GM12892 (cell line): ENCODE data around the gene SMNDC1.
"Not testable (repeated sequence)": the region's sequence is repeated elsewhere in the genome, so short reads cannot be mapped to it uniquely, and the experiment has no call there.

Experiments
- DNase-seq: peaks from one replicate; pipeline ENCODE4 v3.0.0; 2011; ENCODE audit not compliant: insufficient read length
- FAIRE-seq: peaks from 2 replicates; lab custom pipeline; 2011; peaks lifted over from hg19 to GRCh38; lab: Jason Lieb, UNC
- POLR2A ChIP-seq: IDR thresholded peaks from 2 replicates; pipeline ENCODE4 v1.6.1; 2011; ENCODE audit warnings: low read depth, low read length, control low read depth
- POLR2AphosphoS5 ChIP-seq: IDR thresholded peaks from 2 replicates; pipeline ENCODE4 v1.6.1; 2011; ENCODE audit warnings: low read depth, low read length, control low read depth
- TAF1 ChIP-seq: IDR thresholded peaks from 2 replicates; pipeline ENCODE4 v1.6.1; 2011; ENCODE audit warnings: low read depth, mild to moderate bottlenecking, control low read depth, low read length, borderline replicate concordance

Gene SMNDC1

GRCh38 chr10:110275128-110275729 is 29.5 kb downstream of the SMNDC1 start:
- TF ChIP-seq POLR2A (no peak), POLR2AphosphoS5 (no peak), TAF1 (no peak)
- DNase-seq (no peak), FAIRE-seq (no peak)

GRCh38 chr10:110274647-110275046 is 30.1 kb downstream of the SMNDC1 start:
- FAIRE-seq = no peak
- no peak for TF ChIP-seq POLR2AphosphoS5
- TF ChIP-seq TAF1 = no peak
- TF ChIP-seq POLR2A = no peak
- no peak for DNase-seq

GRCh38 chr10:110274072-110274627 is 30.6 kb downstream of the SMNDC1 start:
- DNase-seq (no peak), FAIRE-seq (no peak)
- no peak for TF ChIP-seq POLR2A
- no peak for TF ChIP-seq TAF1
- no peak for TF ChIP-seq POLR2AphosphoS5

DNA sequence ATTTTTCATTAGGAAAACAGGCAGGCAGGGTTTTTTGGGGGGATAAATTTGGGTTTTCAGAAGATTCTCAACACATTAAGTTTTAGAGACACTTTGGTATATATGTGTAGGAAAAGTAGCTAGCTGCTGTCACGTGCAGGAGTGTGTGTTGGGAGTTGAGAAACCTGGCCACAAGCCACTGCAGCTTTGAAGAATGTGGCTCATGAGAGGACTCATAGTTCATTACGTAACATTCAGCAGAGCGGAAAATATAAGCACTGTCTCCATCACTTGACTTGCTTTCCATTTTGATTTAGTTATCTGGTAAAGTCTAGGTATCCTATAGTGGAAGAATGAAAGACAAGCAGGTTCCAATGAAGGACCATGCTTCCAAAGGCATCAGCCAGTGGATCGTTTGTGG is 31.2 kb downstream of the SMNDC1 start:
- FAIRE-seq = peak; percentile 64

GRCh38 chr10:110272995-110273394 is 31.7 kb downstream of the SMNDC1 start:
- DNase-seq, FAIRE-seq: not testable (repeated sequence)

More for the DNA sequence above, 31.2 kb downstream of the SMNDC1 start:
- TF ChIP-seq TAF1 (no peak), POLR2AphosphoS5 (no peak), POLR2A (no peak)
- DNase-seq = no peak

DNA sequence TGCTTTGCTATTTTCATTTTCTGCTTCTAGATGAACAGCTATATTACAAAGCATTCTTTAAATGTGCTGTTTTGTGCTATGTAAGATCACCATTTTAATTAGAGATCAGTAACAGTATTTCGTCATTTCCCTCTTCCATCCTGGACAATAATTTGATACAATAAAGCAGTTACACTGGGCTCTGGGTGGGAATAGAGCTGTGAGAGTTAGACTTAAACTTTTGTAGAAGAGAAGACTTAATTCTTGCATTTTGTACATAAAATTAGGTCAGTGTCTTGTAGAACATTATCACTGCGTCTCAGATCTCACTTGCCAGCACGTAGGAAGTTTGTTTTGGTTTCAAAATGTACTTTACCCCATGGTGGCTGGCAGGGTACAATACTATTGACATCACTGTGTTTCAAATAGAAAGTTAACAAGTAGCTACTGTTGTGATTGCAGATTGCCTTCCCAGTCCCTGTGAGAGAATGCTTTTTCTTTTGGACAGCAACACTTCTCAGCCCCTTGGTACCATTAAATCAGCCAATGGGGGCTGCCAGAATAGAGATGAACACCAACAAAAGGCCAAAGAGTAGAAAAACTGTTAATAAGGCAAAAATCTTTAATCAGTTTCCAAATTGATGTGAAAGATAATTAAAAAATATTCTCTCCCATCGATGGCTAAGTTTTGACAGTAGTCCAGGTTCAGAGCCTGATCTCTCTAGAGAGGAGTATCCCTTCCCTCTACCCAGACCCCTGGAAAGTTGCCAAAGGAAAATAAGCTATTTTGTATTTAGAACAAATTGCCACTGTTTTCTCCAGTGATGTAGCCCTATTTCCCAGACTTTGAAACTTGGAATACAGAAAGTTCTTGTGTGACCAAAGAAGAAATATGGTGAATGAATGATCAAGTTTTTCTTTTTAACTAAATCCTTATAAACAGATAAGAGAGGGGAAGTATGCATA is 35.1 kb downstream of the SMNDC1 start:
- FAIRE-seq (peak; percentile 66), DNase-seq (no peak)
- TF ChIP-seq POLR2AphosphoS5 (no peak), TAF1 (no peak), POLR2A (no peak)

- FAIRE-seq (no peak), DNase-seq (no peak)
- TF ChIP-seq POLR2AphosphoS5 (no peak), POLR2A (no peak), TAF1 (no peak)
Observed at GRCh38 chr10:110268971-110269370, 35.7 kb downstream of the SMNDC1 start.

GRCh38 chr10:110268442-110268841 is 36.3 kb downstream of the SMNDC1 start:
- no peak for TF ChIP-seq POLR2A
- TF ChIP-seq POLR2AphosphoS5 = no peak
- TF ChIP-seq TAF1 = no peak
- no peak for FAIRE-seq
- DNase-seq = no peak

DNA sequence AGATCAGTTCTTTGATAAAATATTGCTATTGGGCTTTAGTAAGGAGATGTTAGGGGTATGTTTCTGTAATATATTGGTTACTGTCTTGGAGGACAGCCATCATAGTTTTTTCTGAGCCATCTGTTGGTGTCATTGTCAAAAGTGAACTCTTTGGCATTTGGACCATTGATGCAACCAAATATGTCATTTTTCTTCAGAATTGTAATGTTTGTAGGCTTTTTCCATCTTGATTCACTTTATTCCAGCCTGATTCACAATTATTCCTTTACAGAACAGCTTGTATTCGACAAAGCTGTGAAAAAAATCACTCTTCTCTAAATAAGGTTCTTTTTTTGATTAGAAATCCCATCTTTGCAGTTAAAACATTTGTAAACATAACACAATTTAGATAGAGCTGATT is 37.4 kb downstream of the SMNDC1 start:
- TF ChIP-seq POLR2A (no peak), POLR2AphosphoS5 (no peak), TAF1 (no peak)
- DNase-seq (no peak), FAIRE-seq (no peak)

DNA sequence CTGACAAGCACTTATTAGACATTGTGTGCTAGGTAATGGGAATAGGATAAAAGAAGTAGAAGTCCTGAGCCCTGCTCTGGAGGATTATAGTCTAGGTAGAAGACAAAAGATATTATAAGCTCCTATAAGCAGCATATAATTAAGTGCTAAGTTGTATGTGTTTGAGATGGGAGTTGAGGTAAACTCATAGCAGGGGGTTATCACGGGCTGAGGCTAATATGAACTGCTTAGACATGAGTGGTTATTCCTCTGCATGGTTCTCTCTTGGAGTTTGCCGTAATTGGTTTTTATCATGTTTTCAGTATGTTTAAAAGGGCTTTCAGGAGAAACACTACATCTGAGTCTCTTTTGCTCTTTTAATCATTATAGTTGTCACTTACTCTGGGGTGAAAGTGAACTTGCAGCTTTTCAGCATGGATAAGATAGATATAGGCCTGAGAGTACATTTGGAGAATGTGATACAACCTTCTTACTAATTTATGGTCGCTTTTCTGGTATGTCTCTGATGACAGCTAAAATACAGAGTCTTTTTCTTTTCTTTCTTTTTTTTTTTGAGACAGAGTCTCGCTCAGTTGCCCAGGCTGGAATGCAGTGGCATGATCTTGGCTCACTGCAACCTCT is 39.0 kb downstream of the SMNDC1 start:
- FAIRE-seq = no peak
- TF ChIP-seq POLR2A (no peak), TAF1 (no peak), POLR2AphosphoS5 (no peak)
- no peak for DNase-seq

DNA sequence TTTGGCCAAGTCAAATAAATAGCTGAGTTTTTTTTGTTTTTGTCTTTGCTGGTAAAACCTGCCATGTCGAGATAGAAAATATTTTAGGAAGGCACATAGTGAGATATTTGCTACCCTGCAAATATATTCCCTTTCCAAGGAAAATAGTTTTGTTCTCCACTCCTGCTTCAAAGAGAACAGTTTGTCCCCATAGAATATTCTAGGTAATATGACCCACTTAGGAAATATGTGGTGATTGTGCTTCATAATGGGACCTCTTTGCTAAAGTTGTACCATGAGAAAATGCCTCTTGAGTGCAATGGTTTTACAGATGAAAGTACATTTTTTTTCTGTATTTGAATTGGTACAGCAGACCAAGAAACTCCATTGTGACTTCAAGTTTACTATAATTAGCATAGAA is 41.6 kb downstream of the SMNDC1 start:
- TF ChIP-seq POLR2A (no peak), TAF1 (no peak), POLR2AphosphoS5 (no peak)
- DNase-seq (no peak), FAIRE-seq (peak; percentile 70)
